Epithelial cell of proximal tubule (primary cell): ENCODE data around the gene GOLGA8B. TPM values are rescaled to one million over a fixed set of nuclear protein-coding genes. Genes with fewer than 3 reads are reported as not detected.

ENCODE experiments used
- DNase-seq: peaks from one replicate; pipeline ENCODE4 v3.0.0-alpha.2; 2011; ENCODE audit warnings: low read depth
- H3K4me3 ChIP-seq: 2 replicates; pipeline ENCODE4 v1.5.1; 2011; ENCODE audit warnings: low read depth, mild to moderate bottlenecking, low read length
- total RNA-seq: library from RNA; depleted of rRNA; stranded (reverse); fragments of >200 nt; gene quantifications from 2 replicates; pipeline ENCODE4 v1.2.3, GENCODE V29; 2015
- TF ChIP-seq, protein P1 (sequence below): conservative IDR thresholded peaks from 2 replicates; pipeline ENCODE4 v1.5.1; 2012; ENCODE audit warnings: low read depth, mild to moderate bottlenecking, low read length

GOLGA8B gene
- total RNA-seq, 1 donor from 2014 or later, result 56.4 TPM

GRCh38 chr15:34608517-34608916, 25.1 kb upstream of the GOLGA8B start:
- TF ChIP-seq, protein P1, sequence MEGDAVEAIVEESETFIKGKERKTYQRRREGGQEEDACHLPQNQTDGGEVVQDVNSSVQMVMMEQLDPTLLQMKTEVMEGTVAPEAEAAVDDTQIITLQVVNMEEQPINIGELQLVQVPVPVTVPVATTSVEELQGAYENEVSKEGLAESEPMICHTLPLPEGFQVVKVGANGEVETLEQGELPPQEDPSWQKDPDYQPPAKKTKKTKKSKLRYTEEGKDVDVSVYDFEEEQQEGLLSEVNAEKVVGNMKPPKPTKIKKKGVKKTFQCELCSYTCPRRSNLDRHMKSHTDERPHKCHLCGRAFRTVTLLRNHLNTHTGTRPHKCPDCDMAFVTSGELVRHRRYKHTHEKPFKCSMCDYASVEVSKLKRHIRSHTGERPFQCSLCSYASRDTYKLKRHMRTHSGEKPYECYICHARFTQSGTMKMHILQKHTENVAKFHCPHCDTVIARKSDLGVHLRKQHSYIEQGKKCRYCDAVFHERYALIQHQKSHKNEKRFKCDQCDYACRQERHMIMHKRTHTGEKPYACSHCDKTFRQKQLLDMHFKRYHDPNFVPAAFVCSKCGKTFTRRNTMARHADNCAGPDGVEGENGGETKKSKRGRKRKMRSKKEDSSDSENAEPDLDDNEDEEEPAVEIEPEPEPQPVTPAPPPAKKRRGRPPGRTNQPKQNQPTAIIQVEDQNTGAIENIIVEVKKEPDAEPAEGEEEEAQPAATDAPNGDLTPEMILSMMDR, result no peak
- DNase-seq, result no peak
- no peak overlapping the region for H3K4me3 ChIP-seq

DNA sequence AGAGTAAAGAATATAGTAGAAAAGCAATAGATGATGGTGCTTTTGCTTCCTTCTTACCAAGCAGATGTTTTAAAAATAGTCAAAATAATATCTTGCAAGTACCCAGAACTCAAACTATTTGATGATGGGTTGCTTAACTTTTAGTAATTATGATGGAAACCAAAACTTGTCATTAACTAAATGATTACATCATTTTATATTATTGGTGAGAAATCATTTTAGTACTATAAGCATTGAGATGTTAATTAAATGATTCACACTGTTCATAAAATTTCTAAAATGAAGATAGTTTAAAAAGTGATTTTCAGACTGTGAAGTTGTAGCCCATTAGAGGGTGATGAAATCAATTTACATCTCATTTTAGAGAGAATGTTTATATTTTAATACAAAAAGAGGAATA, 24.4 kb upstream of the GOLGA8B start:
- H3K4me3 ChIP-seq, result no peak overlapping the region
- DNase-seq, result no peak
- TF ChIP-seq, protein P1, result no peak

GRCh38 chr15:34606545-34606944, 23.1 kb upstream of the GOLGA8B start:
- TF ChIP-seq, protein P1, result no peak
- no peak overlapping the region for H3K4me3 ChIP-seq
- DNase-seq, result no peak

DNA sequence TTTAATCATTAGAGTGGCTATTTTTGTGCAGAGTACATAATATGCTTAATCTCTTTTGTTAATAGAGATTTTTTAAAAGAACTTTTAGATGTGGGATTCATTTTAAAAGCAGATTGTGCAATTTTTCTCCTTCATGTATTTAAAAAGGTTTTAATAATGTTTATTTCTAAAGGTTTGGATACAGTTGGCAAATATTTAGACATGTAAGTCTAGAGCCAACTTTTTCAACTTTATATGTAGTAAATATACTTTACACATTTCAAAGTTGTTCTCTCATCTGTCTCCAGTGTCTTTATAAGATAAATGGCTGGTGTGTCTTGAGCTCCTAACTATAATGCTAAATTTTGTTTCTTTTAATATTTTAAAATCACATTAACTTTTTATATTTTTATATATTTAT, 22.7 kb upstream of the GOLGA8B start:
- no peak overlapping the region for H3K4me3 ChIP-seq
- TF ChIP-seq, protein P1, result no peak
- no peak for DNase-seq

GRCh38 chr15:34603095-34603494, 19.6 kb upstream of the GOLGA8B start:
- H3K4me3 ChIP-seq, result no peak overlapping the region
- no peak for DNase-seq
- TF ChIP-seq, protein P1, result no peak

GRCh38 chr15:34600923-34601322, 17.5 kb upstream of the GOLGA8B start:
- no peak for DNase-seq
- TF ChIP-seq, protein P1, result no peak
- H3K4me3 ChIP-seq, result no peak overlapping the region

DNA sequence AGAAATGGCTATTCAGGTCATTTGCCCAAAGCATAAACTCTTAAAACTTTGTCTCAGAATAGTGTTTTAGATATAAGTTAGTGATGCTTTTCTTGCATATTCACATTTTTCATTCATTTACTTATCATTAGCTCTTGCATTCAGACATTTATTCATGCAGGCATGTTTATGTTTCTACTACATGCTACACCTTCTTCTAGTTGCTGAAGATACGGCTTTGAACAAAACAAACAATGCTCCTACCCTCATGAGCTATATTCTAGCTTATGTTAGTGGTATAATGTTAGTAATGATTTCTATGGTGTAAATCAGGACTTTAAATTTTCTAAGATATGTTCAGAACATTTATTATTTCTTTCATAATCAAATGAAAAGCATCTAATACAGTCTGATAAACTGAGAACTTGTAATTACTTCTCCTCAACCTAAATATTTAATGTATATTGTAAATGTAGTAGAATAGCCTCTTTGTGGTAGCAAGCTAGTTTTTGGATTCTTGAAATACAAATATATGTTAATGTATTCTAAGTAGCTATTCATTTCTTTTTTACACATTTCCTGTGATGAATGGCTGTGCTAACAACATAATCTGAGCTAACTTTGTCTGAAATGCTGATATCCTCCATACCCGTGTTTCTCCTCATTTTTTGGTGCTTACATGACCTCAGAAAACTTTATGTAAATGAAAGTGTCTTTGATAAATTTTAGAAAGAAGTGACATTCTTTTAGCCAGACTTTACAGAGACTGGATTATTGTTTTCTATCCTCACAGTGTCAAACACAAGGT, 15.5 kb upstream of the GOLGA8B start:
- DNase-seq, result no peak
- TF ChIP-seq, protein P1, result no peak
- H3K4me3 ChIP-seq, result no peak overlapping the region
